CD4-positive, alpha-beta T cell treated with Interleukin-17A for 4 hours (primary cell): ENCODE measurements around the gene CCDC192.

Experiments
- DNase-seq: peaks from one replicate; pipeline ENCODE4 v3.0.0-alpha.2; 2020; ENCODE audit warnings: mixed read lengths

Gene CCDC192

DNA sequence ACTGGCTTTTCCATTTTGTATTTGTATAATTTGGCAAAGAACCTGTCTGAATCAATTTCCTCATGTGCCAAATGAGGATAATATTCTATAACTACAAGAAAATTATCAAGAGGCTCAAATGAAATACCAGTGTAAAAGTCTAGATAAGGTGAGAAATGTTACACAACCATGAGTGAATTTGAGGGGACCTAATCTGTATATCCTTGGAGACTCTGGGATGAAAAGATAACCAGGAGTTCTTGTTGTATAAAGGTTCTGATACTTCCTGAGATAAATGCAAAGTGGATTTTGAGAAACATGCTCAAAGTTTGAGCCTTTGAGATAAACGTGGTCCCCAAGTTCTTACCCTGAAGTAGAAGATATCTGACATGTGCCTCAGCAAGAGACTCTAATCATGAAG, 260.0 kb downstream of the CCDC192 start:
- no peak for DNase-seq

GRCh38 chr5:127963931-127964330, 260.7 kb downstream of the CCDC192 start:
- no peak for DNase-seq

DNA sequence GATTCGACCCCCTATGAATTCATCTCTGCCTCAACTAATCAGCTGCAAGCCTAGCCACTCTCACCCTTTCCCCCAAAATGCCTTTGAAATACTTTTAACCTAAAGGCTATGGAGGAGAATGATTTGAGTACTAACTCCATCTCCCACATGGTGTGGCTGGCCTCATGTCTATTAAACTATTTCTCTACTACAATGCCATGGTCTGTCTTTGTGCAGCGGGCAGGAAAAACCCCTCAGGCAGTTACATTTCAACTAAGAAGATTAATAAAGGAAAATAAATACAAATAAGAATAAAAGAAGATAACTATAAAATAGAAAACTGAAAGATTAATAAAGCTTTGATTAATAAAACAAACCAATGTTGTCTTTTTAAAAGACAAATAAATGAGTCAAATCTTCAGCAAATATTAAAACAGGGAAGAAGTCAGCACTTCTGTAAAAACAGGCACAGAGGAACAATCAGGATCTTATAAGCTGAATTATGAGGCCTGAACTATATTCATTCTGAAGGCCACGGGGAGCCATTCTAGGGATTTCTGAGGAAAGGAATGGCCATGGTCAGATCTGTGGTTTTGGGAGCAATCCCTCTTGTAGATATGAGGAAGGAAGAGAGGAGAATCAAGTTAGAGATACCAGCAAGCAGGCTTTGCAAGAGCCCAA, 264.3 kb downstream of the CCDC192 start:
- no peak for DNase-seq

DNA sequence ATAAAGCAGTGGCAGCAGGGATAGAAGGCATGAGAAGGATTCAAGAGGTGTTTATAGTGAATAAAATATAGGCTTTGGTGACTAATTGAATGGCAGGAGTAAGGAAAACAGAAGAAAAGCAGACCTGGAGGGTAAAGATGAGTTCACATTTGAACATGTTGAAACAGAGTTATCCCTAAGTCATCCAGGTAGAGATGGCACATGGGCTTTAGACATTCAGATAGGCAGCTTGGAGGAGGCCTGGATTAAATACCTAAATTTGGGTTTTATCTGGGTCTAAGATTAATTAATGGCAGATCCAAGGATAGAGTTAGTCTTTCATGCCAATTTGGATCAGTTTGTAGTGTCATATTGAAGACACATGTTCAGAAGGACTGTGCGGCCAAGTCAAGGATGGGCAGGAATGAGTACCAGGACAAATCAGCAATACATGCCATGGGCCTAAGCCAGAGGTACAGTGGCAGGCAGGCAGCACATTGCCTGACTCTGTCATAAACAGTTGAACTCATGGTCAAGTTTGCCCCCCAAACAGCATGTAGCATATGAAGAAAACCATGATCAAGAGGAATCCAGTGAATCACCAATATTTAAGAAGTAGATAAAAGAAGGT, 264.9 kb downstream of the CCDC192 start:
- DNase-seq, result no peak

GRCh38 chr5:127969002-127969401, 265.8 kb downstream of the CCDC192 start:
- no peak for DNase-seq

DNA sequence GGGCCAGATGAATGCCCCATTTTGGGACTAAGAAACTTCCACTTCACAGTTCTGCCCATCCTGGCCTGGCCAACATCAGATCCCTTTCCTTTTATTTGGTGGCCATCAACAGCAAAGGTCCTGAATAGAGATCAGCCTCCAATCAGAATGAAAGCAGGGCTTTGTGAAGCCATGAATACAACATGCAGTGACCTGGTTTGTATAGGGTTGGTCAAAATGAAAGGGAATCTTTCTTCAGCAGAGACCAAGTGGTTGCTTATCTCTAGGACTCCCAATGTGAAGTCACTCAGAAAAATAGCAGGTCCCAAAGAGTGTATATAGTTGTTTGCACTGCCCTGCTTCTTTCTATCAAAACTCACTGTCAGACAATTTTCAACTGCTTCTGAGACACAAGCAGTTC, 266.5 kb downstream of the CCDC192 start:
- no peak for DNase-seq

DNA sequence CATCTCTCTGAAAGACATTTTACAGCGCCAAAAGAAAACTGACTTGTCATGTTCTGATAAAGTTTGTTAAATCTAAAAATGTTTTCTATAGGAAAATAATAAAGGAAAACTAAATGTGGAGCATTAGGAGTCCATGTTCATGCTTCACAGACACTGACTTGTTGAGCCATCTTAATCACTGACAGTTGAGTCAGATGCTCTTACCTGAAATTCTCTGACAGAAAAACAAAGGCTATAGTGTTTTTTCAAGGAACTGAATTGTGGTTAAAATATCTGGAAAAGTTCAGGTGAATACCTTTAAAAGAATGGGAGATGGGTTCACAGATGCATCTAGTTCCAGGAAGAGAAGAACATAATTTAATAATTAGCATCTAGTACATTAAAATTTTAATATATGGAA, 266.9 kb downstream of the CCDC192 start:
- DNase-seq, result no peak

- DNase-seq, result no peak
Measured at GRCh38 chr5:127970854-127971425, 267.7 kb downstream of the CCDC192 start.

- DNase-seq, result no peak
Measured at GRCh38 chr5:127975961-127976360, 272.8 kb downstream of the CCDC192 start.

DNA sequence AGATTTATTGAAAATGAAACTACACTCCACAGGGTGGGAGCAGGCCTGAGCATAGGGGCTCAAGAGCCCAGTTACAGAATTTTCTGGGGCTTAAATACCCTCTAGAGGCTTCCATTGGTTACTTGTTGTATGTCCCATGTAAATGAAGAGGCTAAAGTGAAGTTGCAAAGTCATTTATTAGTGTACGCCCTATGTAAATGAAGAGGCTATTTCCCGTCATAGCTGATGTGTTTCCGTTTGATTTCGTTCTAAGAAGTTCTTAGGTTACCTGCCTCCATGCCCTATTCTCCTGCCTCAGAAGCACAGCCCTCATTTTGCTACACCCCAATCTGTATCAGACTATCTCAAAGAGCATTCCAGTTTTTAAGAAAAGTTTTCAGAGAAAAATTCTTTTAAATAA, 273.3 kb downstream of the CCDC192 start:
- no peak for DNase-seq

DNA sequence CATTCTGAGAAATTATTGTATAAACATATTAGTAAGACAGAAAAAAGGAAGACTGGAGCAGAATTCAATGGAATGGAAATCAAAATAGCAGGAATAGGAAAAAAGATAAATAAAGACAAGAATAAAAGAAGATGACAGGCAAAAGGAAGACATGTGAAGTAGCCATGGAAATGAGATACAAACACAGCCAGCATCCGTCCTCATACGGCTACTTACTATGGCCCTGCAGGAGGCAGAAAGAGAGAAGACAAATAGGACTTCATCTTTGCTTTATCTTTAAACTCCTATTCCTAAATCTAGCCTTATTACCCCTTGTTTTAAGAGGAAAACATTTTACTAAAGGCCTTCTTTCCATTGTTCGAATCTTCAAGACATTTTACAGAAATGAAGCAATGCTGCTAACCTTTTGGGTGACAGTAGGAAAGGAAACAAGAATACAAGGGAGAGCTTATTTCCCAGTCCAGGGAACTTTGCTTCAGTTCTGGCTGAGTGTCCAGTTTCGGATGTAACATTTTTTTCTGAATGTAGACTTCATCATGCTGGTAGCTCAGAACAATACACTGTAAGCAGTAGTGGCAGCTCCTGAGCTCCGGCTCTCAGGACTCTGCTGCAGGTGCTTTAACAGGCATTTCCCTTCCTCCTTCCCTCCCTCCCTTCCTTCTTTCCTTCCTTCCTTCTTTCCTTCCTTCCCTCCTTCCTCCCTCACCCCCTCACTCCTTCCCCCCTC, 274.0 kb downstream of the CCDC192 start:
- DNase-seq, result no peak

DNA sequence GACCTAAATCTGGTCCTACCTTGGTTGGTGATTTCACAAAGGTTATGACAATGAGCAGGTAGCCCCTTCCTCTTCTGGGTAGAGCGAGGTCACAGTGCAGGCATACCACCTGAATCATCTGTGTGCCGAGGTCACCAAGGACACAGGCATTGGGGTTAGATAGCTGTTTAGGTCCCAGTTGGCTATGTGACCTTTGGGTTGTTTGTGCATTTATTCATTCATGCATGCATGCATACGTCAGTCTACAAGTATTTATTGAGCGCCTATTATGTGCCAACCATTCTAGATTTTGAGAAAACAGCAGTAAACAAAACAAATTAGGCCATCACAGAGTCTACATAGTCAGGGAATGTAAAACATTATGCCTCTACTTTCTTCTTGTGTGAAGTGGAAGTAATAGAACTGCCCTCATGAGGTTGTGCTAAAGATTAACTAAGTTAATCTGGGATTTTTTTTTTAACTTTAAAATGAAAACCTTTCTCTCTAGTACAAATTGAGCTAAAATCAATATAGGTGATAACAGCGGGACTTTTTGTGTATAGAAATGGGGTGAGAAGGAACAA, 275.6 kb downstream of the CCDC192 start:
- no peak for DNase-seq

DNA sequence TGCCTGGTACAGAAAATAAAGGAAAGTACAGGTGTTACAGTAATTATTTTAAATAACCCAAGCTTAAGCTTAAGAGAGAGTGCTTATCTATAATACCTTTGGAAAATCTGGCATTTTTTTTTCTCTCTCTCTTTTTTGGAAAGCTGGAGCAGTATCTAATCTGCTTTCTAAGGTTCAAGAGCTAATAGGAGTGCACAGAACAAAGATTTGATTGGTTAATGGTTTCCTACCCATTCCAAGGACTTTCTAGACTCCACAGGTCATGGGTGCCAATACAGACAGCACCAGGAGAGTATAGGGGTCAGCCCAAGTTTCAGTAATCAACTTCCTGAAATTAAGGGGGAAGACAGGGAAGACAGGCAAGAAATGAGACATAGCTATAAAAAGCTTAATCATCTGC, 276.3 kb downstream of the CCDC192 start:
- no peak for DNase-seq

DNA sequence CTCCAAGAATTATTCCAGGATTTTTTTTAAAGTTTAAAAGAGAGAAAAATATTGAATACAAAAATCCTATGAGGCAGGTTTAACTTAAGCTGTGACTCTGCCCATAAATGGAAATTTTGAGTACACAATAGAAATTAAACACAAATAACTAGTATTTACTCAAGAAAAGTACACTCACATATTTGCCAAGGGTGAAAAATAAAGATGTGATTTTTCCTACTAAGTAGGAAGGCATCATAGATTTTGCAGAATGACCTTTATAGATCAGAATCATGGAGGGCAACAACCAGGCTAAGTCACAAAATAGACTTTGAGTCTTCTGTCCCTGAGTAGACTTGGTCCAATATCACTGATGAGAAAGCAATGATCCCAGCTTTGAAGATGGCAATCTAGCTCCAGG, 277.7 kb downstream of the CCDC192 start:
- no peak for DNase-seq

GRCh38 chr5:127981498-127981897, 278.3 kb downstream of the CCDC192 start:
- no peak for DNase-seq

DNA sequence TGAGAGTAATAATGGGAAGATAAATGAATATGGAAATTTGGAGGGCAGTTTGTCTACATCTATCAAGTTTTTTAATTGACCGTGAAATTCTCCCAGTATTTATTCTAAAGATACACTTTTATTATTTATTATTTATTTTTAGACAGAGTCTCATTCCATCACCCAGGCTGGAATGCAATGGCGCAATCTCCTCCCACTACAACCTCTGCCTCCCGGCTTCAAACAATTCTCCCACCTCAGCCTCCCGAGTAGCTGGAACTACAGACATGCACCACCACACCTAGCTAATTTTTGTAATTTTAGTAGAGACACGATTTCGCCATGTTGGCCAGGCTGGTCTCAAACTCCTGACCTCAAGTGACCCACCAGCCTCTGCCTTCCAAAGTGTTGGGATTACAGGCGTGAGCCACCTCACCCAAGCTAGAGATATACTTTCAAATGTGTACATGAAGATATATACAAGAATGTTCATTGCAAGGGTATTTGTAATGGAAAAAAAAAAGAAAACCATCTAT, 282.7 kb downstream of the CCDC192 start:
- no peak for DNase-seq

DNA sequence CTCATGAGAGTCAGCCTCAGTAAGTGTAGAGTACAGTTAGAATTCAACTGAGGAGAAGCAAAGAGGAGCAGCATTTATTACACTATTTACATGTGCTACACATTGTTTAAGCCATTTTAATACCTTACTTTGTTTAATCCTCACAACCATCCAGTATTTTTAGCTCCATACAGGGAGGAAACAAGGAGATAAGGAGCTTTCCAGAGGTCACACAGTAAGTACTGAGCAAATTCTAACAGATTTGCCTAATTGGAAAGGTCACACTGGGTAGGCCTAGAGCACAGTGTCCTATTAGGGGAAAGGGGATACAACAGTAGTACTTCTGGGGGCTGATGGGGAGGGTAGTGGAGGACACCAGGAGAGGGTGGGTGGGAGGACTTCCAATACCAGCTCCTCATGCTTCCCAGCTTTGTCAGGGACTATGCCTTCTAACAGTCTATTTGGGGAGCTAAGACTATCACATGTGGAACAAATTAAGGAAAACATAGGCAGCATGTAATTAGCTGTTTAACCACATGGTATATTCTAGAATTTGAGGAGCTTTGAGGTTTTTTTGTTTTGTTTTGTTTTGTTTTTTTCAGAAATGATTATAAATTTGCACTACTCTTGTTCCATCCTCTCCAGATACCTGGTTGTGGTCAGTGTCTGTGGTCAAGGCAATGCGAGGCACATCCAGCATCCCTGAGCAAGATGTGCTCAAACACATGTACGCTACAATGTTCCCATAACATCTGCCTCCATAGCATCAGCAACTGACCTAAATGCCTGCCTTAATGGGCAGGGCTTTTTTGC, 284.4 kb downstream of the CCDC192 start:
- no peak for DNase-seq

DNA sequence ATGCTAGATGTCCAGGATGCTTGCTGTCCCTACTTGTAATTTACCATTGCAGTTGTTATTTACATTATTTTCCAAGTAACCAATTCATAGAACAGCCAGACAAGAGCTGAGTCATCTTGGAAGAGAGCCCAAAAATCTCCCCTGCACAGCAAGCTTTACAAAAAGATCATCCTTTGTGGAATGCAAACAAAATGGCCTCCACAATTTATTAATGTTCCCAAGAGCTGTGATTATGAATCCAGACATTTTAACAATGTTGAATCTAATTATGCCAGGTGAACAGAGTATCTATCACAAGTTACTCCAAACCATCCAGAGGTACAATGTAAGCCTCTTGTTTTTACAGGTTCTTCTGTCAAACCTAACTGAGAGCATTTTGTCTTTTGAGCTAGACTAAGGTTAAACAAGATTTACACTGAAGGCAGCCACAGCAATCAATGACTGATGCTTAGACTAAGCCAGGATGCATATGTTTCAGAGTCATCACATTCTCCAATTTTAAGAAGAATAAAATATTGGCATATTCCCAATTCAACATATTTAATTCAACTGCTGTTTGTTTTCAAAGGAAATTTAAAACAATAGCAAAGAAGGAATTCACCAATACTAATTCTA, 285.1 kb downstream of the CCDC192 start:
- DNase-seq, result no peak
